Nephron progenitor cell (in vitro differentiated cells): ENCODE data around the gene SLC22A2.

Source experiments
- DNase-seq: peaks from one replicate; pipeline ENCODE4 v3.0.0; 2021
- H3K27ac Mint-ChIP-seq: 2 replicates; pipeline ENCODE4 v1.8.0; 2021; ENCODE audit warnings: mild to moderate bottlenecking, moderate library complexity, mixed read lengths
- H3K27me3 Mint-ChIP-seq: 2 replicates; pipeline ENCODE4 v1.8.0; 2021; ENCODE audit warnings: mild to moderate bottlenecking, low read depth, mixed read lengths; ENCODE audit not compliant: poor library complexity
- H3K36me3 Mint-ChIP-seq: 2 replicates; pipeline ENCODE4 v1.8.0; 2021; ENCODE audit warnings: low read depth, mixed read lengths
- H3K4me1 Mint-ChIP-seq: 2 replicates; pipeline ENCODE4 v1.8.0; 2021; ENCODE audit warnings: mixed read lengths
- H3K4me3 Mint-ChIP-seq: 2 replicates; pipeline ENCODE4 v1.8.0; 2021; ENCODE audit warnings: mild to moderate bottlenecking, moderate library complexity, mixed read lengths
- H3K9me3 Mint-ChIP-seq: 2 replicates; pipeline ENCODE4 v1.8.0; 2021; ENCODE audit warnings: mild to moderate bottlenecking, moderate library complexity, mixed read lengths
- CTCF ChIP-seq: fragments of 200-600 bp; sonication (generic); IDR thresholded peaks from 2 replicates; pipeline ENCODE4 v1.5.0; 2021; ENCODE audit warnings: antibody characterized with exemption

Gene SLC22A2

GRCh38 chr6:160204710-160205109, 53.9 kb downstream of the SLC22A2 start:
- H3K27ac Mint-ChIP-seq: no peak overlapping the region
- H3K9me3 Mint-ChIP-seq: peaks cover 34% of the 10 kb centered on the region
- H3K36me3 Mint-ChIP-seq: no peaks in the 10 kb centered on the region
- no peak for DNase-seq
- no peak for TF ChIP-seq CTCF
- H3K4me3 Mint-ChIP-seq: no peak overlapping the region
- peaks cover 20% of the 10 kb centered on the region for H3K4me1 Mint-ChIP-seq
- H3K27me3 Mint-ChIP-seq: peaks cover 4% of the 10 kb centered on the region

GRCh38 chr6:160203953-160204352, 54.7 kb downstream of the SLC22A2 start:
- TF ChIP-seq CTCF: no peak
- Mint-ChIP-seq H3K27ac (no peak overlapping the region), H3K4me3 (no peak overlapping the region), H3K4me1 (peaks cover 22% of the 10 kb centered on the region), H3K9me3 (peaks cover 28% of the 10 kb centered on the region), H3K36me3 (no peaks in the 10 kb centered on the region), H3K27me3 (peaks cover 4% of the 10 kb centered on the region)
- no peak for DNase-seq

- Mint-ChIP-seq H3K36me3 (no peaks in the 10 kb centered on the region), H3K27me3 (peaks cover 4% of the 10 kb centered on the region), H3K4me3 (no peak overlapping the region), H3K27ac (no peak overlapping the region), H3K9me3 (peaks cover 23% of the 10 kb centered on the region), H3K4me1 (peaks cover 26% of the 10 kb centered on the region)
- no peak for DNase-seq
- TF ChIP-seq CTCF: no peak
Observed at GRCh38 chr6:160203522-160203921, 55.1 kb downstream of the SLC22A2 start.

- H3K27me3 Mint-ChIP-seq: peaks cover 4% of the 10 kb centered on the region
- peaks cover 20% of the 10 kb centered on the region for H3K9me3 Mint-ChIP-seq
- H3K4me1 Mint-ChIP-seq: peaks cover 28% of the 10 kb centered on the region
- no peaks in the 10 kb centered on the region for H3K36me3 Mint-ChIP-seq
- no peak for TF ChIP-seq CTCF
- H3K27ac Mint-ChIP-seq: no peak overlapping the region
- no peak overlapping the region for H3K4me3 Mint-ChIP-seq
- no peak for DNase-seq
Observed at GRCh38 chr6:160203076-160203475, 55.5 kb downstream of the SLC22A2 start.

GRCh38 chr6:160202411-160202810, 56.2 kb downstream of the SLC22A2 start:
- H3K9me3 Mint-ChIP-seq: peaks cover 20% of the 10 kb centered on the region
- peaks cover 8% of the 10 kb centered on the region for H3K27me3 Mint-ChIP-seq
- no peak overlapping the region for H3K27ac Mint-ChIP-seq
- H3K4me3 Mint-ChIP-seq: no peak overlapping the region
- H3K4me1 Mint-ChIP-seq: peaks cover 28% of the 10 kb centered on the region
- DNase-seq: no peak
- no peak for TF ChIP-seq CTCF
- H3K36me3 Mint-ChIP-seq: no peaks in the 10 kb centered on the region

GRCh38 chr6:160201061-160201460, 57.6 kb downstream of the SLC22A2 start:
- H3K36me3 Mint-ChIP-seq: no peaks in the 10 kb centered on the region
- H3K9me3 Mint-ChIP-seq: peaks cover 18% of the 10 kb centered on the region
- no peak overlapping the region for H3K27ac Mint-ChIP-seq
- peaks cover 4% of the 10 kb centered on the region for H3K27me3 Mint-ChIP-seq
- no peak overlapping the region for H3K4me3 Mint-ChIP-seq
- TF ChIP-seq CTCF: no peak
- DNase-seq: no peak
- peaks cover 28% of the 10 kb centered on the region for H3K4me1 Mint-ChIP-seq
